ENCODE measurements around the gene PRKCE. TPM values are rescaled to one million over a fixed set of nuclear protein-coding genes. Genes with fewer than 3 reads are reported as not detected.

The PRKCE gene
- total RNA-seq, 1 experiment from 2014 or later = 14.0 TPM

- in situ Hi-C loops (cut with HindIII; ENCODE audit: low pct_unique_long_range_greater_than_20kb, low sequenced_read_pairs) (no loop called here), intact Hi-C loops (cut with micrococcal nuclease; ENCODE audit: unreplicated experiment) (no loop called here)
- ChIA-PET CTCF (no interaction called here), POLR2A (no interaction called here)
- H3K4me3 ChIP-seq (ENCODE audit: low read depth in 2 of 2, low read length in 2 of 2) = no peak overlapping the region
- H3K9me3 ChIP-seq (ENCODE audit: control insufficient read depth, insufficient read depth, low read depth, low read length) = no peaks in the 10 kb centered on the region
- H3K27ac ChIP-seq (ENCODE audit: low read length) = no peak overlapping the region
- no peaks in the 10 kb centered on the region for H3K4me1 ChIP-seq (ENCODE audit: control insufficient read depth, insufficient read depth, low read length)
- ATAC-seq = no peak
- H3K27me3 ChIP-seq (ENCODE audit: control insufficient read depth, insufficient read depth, low read length) = no peaks in the 10 kb centered on the region
- no peak for TF ChIP-seq CTCF (IDR thresholded peaks at IDR 0.05)
- H3K36me3 ChIP-seq (ENCODE audit: control insufficient read depth, insufficient read depth, low read length) = no peaks in the 10 kb centered on the region
- no peak for DNase-seq (ENCODE audit: low read depth, low spot score)
- BruUV-seq (replicated peaks) = no TSS peak
Measured at GRCh38 chr2:45983213-45983612, 331.7 kb downstream of the PRKCE start.

GRCh38 chr2:45984366-45984765 is 332.9 kb downstream of the PRKCE start:
- H3K4me1 ChIP-seq (ENCODE audit: control insufficient read depth, insufficient read depth, low read length) = no peaks in the 10 kb centered on the region
- in situ Hi-C loops (cut with HindIII; ENCODE audit: low pct_unique_long_range_greater_than_20kb, low sequenced_read_pairs) (no loop called here), intact Hi-C loops (cut with micrococcal nuclease; ENCODE audit: unreplicated experiment) (no loop called here)
- no peak for TF ChIP-seq TCF7L2 (IDR thresholded peaks at IDR 0.05; ENCODE audit: low read depth, low read length)
- no peak for TF ChIP-seq SIN3A (IDR thresholded peaks at IDR 0.05; ENCODE audit: borderline replicate concordance, insufficient read depth, low read depth, low read length)
- no peak for TF ChIP-seq REST (IDR thresholded peaks at IDR 0.05; ENCODE audit: insufficient read depth in 1 of 2, low read depth in 2 of 2, low read length in 1 of 2)
- TF ChIP-seq POLR2AphosphoS5 (IDR thresholded peaks at IDR 0.05; ENCODE audit: low read depth, low read length) = no peak
- no peak for TF ChIP-seq CTCF (IDR thresholded peaks at IDR 0.05)
- H3K27ac ChIP-seq (ENCODE audit: low read length) = no peak overlapping the region
- H3K9me3 ChIP-seq (ENCODE audit: control insufficient read depth, insufficient read depth, low read depth, low read length) = no peaks in the 10 kb centered on the region
- H3K36me3 ChIP-seq (ENCODE audit: control insufficient read depth, insufficient read depth, low read length) = no peaks in the 10 kb centered on the region
- no peaks in the 10 kb centered on the region for H3K27me3 ChIP-seq (ENCODE audit: control insufficient read depth, insufficient read depth, low read length)
- ATAC-seq = no peak
- POLR2A ChIA-PET = no interaction called here
- BruUV-seq (replicated peaks) = no TSS peak
- H3K4me3 ChIP-seq (ENCODE audit: low read depth in 2 of 2, low read length in 2 of 2) = no peak overlapping the region
- no peak for DNase-seq (ENCODE audit: low read depth, low spot score)
- CTCF ChIA-PET = no interaction called here
